HG03571 (cell line): Measurements from ENCODE around the gene COL5A1.

Source experiments
- ATAC-seq: cut with Tn5 transposase; IDR thresholded peaks from one replicate; pipeline ENCODE4 v1.9.1; 2021; ENCODE audit not compliant: unreplicated experiment

The COL5A1 gene

DNA sequence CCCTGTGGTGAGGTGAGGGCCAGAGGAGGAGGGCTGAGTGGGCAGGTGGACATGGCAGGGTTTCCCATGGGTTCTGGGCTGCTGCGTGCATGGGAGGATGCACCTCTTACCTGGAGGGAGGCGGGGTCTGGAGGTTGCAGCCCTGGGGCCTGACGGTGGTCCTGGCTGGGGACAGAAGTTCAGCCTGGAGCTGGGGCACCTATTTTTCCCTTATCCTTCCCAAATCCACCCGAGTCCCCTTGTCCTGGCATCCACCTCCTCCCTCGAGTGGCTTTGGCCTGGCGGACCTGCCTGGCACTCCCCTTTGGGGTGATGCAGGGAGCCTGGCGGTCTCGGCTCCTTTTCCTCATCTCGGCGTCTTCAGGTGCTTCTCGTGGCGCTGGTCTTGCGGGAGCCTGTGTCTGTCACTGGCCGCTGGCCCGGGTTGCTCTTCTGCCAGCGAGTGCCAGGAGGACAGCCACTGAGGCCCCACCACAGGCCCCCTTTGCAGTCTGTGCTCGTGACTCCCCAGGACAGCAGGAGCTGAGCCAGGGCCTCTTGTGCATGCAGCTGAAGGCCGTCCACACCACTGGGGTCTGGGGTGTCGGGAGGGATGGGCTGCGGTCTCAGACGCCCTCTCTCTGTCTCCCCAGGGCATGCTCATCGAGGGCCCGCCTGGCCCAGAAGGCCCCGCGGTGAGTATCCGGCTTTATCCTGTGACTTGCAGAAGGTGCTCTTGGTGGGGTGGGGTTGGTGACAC, 96.4 kb downstream of the COL5A1 start:
- no peak for ATAC-seq

DNA sequence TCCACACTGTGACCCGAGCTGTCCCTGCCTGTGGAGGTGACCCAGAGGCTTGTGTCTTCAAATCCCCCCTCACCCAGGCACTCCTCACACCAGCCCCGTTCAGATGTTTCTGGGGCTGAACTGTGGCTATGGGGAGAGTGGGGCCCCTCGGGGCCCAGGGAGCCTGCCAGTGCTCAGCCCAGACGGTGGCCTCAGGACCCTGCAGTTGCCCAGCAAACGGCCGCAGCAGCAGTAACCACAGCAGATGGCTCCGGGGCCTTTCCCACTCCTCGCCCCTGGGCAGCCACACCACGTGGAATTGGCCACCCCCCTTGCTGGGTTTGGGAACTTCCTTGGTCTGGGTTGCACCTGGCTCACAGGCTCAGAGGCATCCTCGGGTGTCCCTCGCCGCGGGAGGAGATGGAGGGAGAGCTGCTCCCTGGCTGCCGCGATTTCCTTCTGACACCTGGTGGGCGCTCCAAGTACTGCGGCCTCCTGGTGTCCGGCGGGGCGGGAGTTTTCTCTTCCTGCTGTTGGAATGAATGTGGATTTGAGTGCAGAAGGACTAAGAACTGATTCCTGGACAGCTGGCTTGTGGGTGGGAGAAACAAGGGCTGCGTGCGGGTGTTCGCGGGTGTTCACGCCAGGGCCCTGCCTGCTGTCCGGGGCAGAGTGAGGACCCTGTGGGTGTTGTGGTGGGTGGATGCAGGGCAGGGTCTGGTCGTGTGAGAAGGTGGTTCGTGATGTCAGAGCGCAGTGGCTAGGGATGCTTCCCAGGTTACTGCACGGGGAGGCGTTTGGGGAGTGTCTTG, 97.5 kb downstream of the COL5A1 start:
- ATAC-seq, result no peak

- no peak for ATAC-seq
These were observed 98.0 kb downstream of the COL5A1 start for GRCh38 chr9:134739660-134739968.

- ATAC-seq, result no peak
These were observed 98.5 kb downstream of the COL5A1 start for GRCh38 chr9:134740071-134740470.

DNA sequence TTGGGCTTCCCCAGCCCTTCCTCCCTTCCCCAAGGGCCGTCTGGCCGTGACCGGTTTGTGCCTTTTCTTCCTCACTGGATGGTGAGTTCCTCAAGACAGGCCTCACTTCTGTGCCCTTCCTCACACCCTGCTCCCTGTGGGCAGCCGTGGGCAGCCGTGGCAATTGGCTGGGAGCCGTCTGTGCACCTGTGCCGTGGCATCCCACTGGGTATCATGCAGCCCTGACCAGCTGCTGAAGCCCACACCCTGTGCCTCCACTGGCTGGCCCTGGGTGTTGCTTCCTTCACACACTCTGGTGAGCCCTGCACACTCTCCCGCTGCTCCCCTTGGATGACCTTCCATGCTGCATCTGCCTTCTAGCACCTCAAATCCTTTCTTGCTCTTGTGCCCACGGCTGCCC, 100.2 kb downstream of the COL5A1 start:
- ATAC-seq, result no peak

- ATAC-seq, result no peak
These were observed 101.4 kb downstream of the COL5A1 start for GRCh38 chr9:134742822-134743535.

DNA sequence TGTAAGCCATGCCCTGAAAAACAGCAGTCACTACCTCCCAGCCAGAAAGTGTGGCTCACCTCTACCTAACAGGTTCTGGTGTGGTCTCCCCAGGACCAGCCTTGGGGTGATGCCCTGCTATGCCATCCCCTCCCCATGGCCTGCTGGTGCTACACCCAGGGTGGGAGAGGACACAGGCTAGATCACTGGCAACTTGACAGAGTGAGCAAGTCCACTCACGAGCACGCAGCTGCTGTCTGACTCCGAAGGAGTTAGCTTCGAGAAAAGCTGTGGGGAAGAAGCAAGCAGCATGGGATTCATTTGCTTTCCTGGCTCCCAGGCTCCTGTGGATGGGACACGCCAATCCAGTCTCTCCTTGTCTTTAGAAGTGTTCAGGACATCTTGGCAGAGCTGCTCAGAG, 102.2 kb downstream of the COL5A1 start:
- no peak for ATAC-seq

DNA sequence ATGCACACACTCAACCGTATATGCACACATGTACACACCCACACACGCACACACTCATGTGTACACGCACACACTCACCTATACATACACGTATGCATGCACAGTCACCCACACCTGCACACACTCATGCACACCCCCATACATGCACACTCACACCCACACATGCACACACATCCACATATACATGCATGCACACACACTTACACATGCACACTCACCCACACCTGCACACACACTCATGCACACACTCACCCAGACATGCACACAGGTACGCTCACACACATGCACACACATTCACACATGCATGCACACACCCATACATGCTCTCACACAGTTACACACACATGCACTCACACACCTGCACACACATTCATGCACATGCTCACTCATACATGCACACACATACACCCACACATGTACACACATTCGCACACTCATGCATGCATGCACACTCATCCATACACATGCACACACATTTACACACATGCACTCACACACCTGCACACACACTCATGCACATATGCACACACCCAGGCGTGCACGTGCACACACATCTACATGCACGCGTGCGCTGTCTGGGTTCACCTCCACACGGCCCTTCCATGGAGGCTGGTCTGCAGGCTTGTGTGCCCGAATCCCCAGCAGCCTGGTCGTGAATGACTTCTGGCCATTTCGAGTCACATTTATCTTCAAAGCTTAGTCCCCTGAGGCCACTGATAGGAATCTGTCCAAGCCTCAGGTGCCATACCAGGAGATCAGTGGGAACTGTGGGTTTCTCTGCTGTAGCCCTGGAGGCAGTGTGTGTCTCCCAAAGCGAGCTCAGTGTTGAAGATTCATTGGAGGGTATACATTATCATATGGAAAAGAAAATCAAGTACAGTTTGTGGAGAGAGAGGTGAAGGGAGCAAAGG, 103.0 kb downstream of the COL5A1 start:
- no peak for ATAC-seq

DNA sequence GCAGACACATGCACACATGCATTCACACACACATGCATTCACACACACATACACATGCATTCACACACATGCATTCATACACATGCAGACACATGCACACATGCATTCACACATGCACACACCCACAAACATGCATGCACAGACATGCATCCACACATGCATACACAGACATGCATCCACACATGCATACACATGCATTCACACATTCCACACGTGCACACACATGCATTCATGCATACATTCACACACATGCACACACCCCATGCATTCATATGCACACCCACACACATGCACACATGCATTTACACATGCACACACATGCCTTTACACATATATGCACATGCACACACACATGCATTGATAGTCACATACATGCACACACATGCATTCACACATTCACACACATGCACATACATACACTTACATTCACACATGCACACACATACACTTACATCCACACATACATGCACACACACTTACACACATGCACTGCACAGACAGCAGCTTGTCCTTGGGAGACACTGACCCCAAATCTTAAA, 106.4 kb downstream of the COL5A1 start:
- no peak for ATAC-seq

GRCh38 chr9:134748591-134748990, 107.0 kb downstream of the COL5A1 start:
- ATAC-seq, result no peak

DNA sequence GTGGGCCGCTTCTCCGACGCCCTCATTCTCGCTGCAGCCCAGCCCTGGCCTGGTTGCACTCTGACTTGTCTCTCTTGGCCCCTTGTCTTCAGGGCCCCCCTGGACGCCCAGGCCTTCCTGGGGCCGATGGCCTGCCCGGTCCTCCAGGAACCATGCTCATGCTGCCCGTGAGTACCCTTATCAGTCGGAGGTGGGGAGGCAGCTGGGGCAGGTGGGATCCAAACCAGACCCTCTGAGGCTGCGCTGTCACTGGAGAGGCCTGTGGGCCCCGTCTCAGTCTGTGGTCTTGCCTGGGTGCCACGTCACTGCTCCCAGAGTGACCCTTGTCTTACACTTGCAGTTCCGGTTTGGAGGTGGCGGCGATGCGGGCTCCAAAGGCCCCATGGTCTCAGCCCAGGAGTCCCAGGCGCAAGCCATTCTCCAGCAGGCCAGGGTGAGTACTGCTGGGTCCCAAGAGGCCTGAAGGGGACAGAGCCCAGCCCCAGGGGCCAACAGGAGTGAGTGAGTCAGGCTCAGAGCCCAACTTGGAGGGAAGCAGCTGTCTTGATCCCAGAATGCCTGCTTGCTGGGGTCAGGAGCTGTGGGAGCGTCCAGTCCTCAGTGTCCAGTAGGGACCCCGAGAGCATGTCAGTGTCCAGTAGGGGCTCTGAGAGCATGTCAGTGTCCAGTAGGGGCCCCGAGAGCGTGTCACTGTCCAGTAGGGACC, 109.0 kb downstream of the COL5A1 start:
- no peak for ATAC-seq

DNA sequence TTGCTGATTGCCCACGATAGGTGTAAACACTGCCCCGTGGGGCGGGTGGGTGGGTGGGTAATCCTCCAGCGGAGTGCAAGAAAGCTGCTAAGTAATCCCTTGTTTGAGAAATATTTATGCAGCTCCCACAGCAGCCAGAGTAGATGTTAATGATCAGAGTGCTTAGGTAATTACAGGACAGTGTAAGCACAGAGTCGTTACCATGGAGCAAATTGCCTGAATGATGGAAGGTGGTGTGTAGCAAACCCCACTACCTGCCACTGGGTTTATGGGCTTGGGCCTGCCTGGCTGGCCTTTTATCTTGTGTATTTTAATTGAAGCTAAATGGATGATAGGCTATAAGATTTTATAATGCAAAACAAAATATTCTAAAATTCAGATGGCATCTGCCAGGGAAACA, 110.0 kb downstream of the COL5A1 start:
- ATAC-seq, result no peak

GRCh38 chr9:134752471-134753168, 111.0 kb downstream of the COL5A1 start:
- ATAC-seq, result no peak

DNA sequence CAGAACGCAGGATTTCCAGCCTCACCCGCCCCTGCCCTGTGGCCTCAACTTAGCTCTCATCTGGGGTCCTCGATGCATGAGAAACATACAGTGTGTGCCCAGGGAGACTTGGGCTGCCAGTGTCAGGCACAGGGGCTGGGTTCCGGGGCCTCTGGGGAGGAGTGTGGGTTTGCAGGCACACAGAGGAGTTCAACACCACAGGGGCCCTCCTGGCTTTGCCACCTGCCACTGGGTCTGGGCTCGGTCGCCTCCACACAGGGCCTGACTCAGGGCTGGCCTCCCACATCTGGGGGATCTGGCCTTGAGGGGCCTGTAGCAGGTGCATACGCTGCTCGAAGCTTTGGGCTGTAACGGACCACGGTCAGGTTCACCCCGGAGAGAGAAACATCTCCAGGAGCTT, 111.6 kb downstream of the COL5A1 start:
- no peak for ATAC-seq

- ATAC-seq, result no peak
These were observed 113.8 kb downstream of the COL5A1 start for GRCh38 chr9:134755221-134755907.

- no peak for ATAC-seq
These were observed 114.5 kb downstream of the COL5A1 start for GRCh38 chr9:134756098-134756497.

DNA sequence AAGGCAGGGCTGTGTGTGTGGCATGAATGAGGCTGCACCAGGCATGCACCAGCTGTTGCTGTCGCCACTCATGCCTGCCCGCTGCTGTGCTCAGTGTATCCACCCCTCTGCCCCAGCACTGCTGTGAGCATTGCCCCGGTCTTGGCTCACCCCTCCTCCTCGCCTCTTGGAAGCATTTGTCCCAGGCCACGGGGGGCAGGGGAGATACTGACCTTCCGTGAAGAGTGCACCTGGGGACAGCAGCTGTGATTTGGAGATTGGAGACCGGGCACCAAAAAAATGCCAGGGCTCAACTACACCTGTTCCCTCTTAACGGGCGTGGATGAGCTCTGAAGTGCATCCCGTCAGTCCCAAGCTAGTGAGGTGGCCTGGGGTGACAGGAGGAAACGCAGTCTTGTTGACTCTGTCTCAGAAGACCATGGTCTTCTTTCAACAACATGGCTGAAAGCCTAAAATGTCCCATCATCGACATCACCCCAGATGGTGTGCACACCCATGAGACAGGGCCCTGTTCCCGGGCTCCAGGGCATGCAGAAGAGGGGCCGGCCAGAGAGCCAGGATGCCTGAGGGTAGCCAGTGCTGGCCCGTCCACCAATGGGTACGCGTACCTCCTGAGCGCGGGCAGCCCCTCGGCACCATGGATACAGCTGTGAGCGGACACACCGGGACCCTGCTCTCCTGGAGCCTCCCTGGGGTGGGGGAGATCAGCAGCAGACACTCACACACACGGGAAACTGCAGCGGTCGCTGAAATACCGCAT, 115.8 kb downstream of the COL5A1 start:
- no peak for ATAC-seq

GRCh38 chr9:134758949-134759607, 117.5 kb downstream of the COL5A1 start:
- ATAC-seq, result no peak
